Measurements from ENCODE around the gene HAT1. TPM values are rescaled to one million over a fixed set of nuclear protein-coding genes. Genes with fewer than 3 reads are reported as not detected.
"Not testable (repeated sequence)": the region's sequence is repeated elsewhere in the genome, so short reads cannot be mapped to it uniquely, and the experiment has no call there.

HAT1 gene
- total and polyA plus RNA-seq, 8 donors, result 7.8 to 20.1 (median 16.2) TPM

GRCh38 chr2:171995586-171995985 is 73.3 kb downstream of the HAT1 start:
- Histone ChIP-seq H3K36me3 (no peaks in the 10 kb centered on the region), H3K9me3 (no peaks in the 10 kb centered on the region), H3K27me3 (no peaks in the 10 kb centered on the region), H3K4me3 (no peak overlapping the region), H3K27ac (no peak overlapping the region), H3K4me1 (peaks cover 0 to 8% (median 4%) of the 10 kb centered on the region in 3 donors)
- WGBS, 2 donors, result 86 to 88% methylated on average over 5 of the region's 5 CpGs
- no peak for DNase-seq
- no peak for ATAC-seq
- no peak for TF ChIP-seq CTCF (IDR thresholded peaks at IDR 0.05)
- intact Hi-C loops (cut with DNase I), result no loop called here
- no peak for FAIRE-seq

GRCh38 chr2:171996021-171996420 is 73.8 kb downstream of the HAT1 start:
- H3K36me3 ChIP-seq, result no peaks in the 10 kb centered on the region
- no peak for TF ChIP-seq CTCF (IDR thresholded peaks at IDR 0.05)
- H3K4me3 ChIP-seq, result no peak overlapping the region
- intact Hi-C loops (cut with DNase I), result no loop called here
- DNase-seq (no peak), ATAC-seq (no peak), FAIRE-seq (no peak)
- H3K27me3 ChIP-seq, result no peaks in the 10 kb centered on the region
- H3K9me3 ChIP-seq, result no peaks in the 10 kb centered on the region
- H3K4me1 ChIP-seq, result peaks cover 0 to 11% (median 4%) of the 10 kb centered on the region in 3 donors
- WGBS, 2 donors, result 88 to 89% methylated on average over 5 of the region's 5 CpGs
- no peak overlapping the region for H3K27ac ChIP-seq

- H3K4me3 ChIP-seq; H3K9me3 ChIP-seq; DNase-seq; FAIRE-seq; H3K36me3 ChIP-seq; H3K27ac ChIP-seq; ATAC-seq; H3K27me3 ChIP-seq; intact Hi-C loops (cut with DNase I): not testable (repeated sequence)
- WGBS, 2 donors, result 71 to 80% methylated on average over 5 of the region's 5 CpGs
- peaks cover 0 to 11% (median 4%) of the 10 kb centered on the region in 3 donors for H3K4me1 ChIP-seq
These were observed 74.8 kb downstream of the HAT1 start for GRCh38 chr2:171997031-171997430.

GRCh38 chr2:171999161-171999560 is 76.9 kb downstream of the HAT1 start:
- intact Hi-C loops (cut with DNase I), result no loop called here
- Histone ChIP-seq H3K4me3 (peak overlapping the region; percentile 49 to 81 (median 62)), H3K27me3 (no peaks in the 10 kb centered on the region), H3K27ac (no peak overlapping the region), H3K36me3 (no peaks in the 10 kb centered on the region), H3K4me1 (peaks cover 0 to 11% (median 4%) of the 10 kb centered on the region in 3 donors), H3K9me3 (no peaks in the 10 kb centered on the region)
- FAIRE-seq (no peak), ATAC-seq (peak in 3 of 4 donors; percentile 4 to 31 (median 7)), DNase-seq (no peak)
- 32 to 41% methylated on average over 4 of the region's 4 CpGs for WGBS, 2 donors
- no peak for TF ChIP-seq CTCF (IDR thresholded peaks at IDR 0.05)

GRCh38 chr2:171999604-172000469 is 77.6 kb downstream of the HAT1 start, which contains the start of gene METAP1D:
METAP1D (plus strand) TSS chr2:171999953; CDS start chr2:171999970, 17 bp downstream.
- no peaks in the 10 kb centered on the region for H3K36me3 ChIP-seq
- intact Hi-C loops (cut with DNase I), result no loop called here
- DNase-seq (peak; percentile 89 to 97 (median 92)), ATAC-seq (peak; percentile 99 to 100 (median 100)), FAIRE-seq (no peak)
- no peaks in the 10 kb centered on the region for H3K9me3 ChIP-seq
- H3K4me3 ChIP-seq, result peak within 1 kb of the TSS; percentile 49 to 81 (median 62)
- WGBS, 2 donors, result 0% methylated on average over 73 of the region's 73 CpGs
- H3K27me3 ChIP-seq, result no peaks in the 10 kb centered on the region
- H3K27ac ChIP-seq, result peak within 1 kb of the TSS in 3 of 4 donors; percentile 30 to 63 (median 32)
- no peak for TF ChIP-seq CTCF (IDR thresholded peaks at IDR 0.05)
- peaks cover 0 to 11% (median 4%) of the 10 kb centered on the region in 3 donors for H3K4me1 ChIP-seq
